SKM-1 treated with dmso at 0.1 percent for 144 hours (cell line): ENCODE measurements around the gene CEP68.
"Not testable (repeated sequence)": the region's sequence is repeated elsewhere in the genome, so short reads cannot be mapped to it uniquely, and the experiment has no call there.

Source experiments
- DNase-seq: peaks from one replicate; lab custom pipeline; 2025; ENCODE audit not compliant: unreplicated experiment; lab: John Stamatoyannopoulos, UW

CEP68 gene, protein sequence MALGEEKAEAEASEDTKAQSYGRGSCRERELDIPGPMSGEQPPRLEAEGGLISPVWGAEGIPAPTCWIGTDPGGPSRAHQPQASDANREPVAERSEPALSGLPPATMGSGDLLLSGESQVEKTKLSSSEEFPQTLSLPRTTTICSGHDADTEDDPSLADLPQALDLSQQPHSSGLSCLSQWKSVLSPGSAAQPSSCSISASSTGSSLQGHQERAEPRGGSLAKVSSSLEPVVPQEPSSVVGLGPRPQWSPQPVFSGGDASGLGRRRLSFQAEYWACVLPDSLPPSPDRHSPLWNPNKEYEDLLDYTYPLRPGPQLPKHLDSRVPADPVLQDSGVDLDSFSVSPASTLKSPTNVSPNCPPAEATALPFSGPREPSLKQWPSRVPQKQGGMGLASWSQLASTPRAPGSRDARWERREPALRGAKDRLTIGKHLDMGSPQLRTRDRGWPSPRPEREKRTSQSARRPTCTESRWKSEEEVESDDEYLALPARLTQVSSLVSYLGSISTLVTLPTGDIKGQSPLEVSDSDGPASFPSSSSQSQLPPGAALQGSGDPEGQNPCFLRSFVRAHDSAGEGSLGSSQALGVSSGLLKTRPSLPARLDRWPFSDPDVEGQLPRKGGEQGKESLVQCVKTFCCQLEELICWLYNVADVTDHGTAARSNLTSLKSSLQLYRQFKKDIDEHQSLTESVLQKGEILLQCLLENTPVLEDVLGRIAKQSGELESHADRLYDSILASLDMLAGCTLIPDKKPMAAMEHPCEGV

GRCh38 chr2:65056215-65057053 is at the start of gene CEP68:
Gene CEP68 (plus strand): TSS chr2:65056416. CDS start chr2:65069445, 13,029 bp downstream.
- DNase-seq = peak; percentile 96

GRCh38 chr2:65013776-65014175 is 42.4 kb upstream of the CEP68 start:
- DNase-seq = no peak

DNA sequence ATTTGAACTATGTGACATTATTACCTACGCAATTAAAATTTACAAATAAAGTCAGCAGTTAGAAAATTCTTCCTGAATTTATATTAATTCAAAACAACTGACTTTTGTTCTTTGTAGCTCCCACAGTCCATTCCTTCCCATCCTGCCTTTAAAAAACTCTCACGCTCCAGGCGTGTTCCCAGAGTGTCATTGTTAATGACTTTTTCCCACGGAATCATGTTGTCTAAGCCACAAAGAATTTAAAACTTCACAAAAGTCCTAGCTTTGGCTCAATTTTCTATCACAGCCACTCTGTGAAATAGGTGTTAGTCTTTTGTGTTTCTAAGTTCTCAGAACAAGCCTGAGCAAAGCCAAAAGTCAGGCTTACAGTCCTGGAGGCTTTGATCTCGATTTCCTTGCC is 40.5 kb upstream of the CEP68 start:
- no peak for DNase-seq

- DNase-seq = no peak
These were observed 39.4 kb upstream of the CEP68 start for GRCh38 chr2:65016789-65017188.

GRCh38 chr2:65017335-65017734 is 38.9 kb upstream of the CEP68 start:
- DNase-seq = peak; percentile 86

- DNase-seq = peak; percentile 93
These were observed 38.1 kb upstream of the CEP68 start for GRCh38 chr2:65018141-65018582.

DNA sequence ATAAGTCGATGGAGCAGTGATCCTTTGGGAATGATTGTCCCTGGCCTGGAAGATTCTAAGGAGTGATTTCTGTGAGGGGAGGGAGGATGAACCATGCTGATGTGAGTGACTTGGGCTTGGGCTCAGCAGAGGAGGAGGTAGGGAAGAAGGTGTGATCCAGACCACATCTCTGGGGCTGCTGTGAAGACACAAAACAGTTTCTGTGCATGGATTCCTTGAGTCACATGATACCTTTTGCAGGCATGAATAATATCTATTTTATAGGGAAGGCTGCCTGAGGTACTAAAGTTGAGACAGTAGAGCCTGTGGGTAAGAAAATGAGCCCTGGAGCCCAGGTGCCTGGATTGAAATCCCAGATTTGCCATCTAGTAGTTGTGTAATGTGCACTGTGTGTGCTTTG is 37.2 kb upstream of the CEP68 start:
- DNase-seq = no peak

DNA sequence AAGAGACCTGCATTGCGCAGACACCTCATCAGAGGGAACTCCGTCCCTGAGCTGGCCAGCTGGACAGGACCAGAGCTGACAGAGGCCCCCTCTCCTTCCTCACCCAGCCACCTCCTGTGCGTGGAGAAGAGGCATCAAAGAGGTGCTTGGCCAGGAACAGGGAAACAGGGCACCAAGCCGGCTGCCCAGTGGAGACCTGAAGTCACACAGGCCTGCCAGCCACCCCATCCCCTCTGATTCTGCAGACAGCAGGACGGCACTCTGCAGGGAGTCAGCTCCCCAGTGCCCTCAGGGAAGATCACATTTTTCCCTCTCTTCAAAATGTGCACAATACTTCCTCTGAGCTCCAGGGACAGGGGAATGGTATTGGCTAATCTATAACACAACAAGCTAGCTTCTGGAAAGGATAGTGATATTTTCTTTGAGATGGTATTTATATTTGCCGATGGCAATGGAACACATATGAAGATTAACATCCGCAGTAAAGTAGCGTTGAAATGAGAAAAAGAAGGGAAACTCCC is 36.5 kb upstream of the CEP68 start:
- no peak for DNase-seq

DNA sequence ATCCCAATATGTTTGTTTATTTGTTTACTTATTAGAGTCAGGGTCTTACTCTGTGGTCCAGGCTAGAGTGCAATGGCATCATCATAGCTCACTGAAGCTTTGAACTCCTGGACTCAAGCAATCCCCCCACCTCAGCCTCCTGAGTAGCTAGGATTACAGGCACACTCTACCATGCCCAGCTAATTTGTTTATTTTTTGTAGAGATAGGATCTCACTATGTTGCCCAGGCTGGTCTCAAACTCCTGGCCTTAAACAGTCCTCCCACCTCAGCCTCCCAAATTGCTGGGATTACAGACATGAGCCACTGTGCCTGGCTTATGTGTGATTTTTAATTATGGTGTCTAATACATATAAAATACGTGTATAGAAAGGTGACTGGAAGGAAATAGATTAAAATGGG is 36.0 kb upstream of the CEP68 start:
- not testable (repeated sequence) for DNase-seq

DNA sequence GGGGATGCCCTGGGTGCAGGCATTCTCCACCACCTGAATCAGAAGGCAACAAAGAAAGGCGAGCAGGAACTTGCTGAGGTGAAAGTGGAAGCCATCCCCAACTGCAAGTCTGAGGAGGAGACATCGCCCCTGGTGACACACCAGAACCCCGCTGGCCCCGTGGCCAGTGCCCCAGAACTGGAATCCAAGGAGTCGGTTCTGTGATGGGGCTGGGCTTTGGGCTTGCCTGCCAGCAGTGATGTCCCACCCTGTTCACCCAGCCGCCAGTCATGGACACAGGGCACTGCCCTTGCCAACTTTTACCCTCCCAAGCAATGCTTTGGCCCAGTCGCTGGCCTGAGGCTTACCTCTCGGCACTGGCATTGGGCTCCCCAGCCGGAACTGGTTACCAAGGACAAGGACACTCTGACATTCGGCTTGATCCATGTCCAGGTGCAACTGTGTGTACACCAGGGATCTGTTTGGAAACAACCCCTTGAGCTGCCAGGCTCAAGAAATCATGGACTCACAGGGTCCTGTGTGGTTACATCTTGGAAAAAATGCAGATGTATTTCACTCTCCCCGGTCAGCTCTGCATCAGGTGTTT is 35.2 kb upstream of the CEP68 start:
- no peak for DNase-seq

GRCh38 chr2:65021709-65022108 is 34.5 kb upstream of the CEP68 start:
- no peak for DNase-seq

- DNase-seq = no peak
These were observed 34.0 kb upstream of the CEP68 start for GRCh38 chr2:65022189-65022588.

DNA sequence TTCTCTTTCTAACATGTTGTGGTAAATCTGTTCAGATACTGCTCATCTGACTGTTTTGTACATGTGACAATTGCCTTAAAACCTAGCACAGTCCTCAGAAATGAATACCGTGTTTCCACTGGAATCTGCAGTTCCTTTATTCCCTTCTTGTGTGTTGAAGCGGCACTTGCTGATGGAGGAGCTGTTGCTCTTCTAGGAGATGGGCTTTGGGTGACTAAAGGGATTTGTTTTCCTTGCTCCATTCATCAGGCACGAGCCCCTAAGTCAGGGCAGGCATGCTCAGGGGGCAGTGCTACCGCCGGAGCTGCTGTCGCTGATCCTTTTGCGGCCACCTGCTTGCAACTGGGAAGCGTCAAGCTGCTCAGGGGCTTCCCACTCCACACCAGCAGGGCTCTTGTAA is 32.5 kb upstream of the CEP68 start:
- DNase-seq = no peak

- DNase-seq = no peak
These were observed 31.9 kb upstream of the CEP68 start for GRCh38 chr2:65024149-65024829.

- peak; percentile 44 for DNase-seq
These were observed 30.6 kb upstream of the CEP68 start for GRCh38 chr2:65025453-65026123.

- no peak for DNase-seq
These were observed 30.1 kb upstream of the CEP68 start for GRCh38 chr2:65026154-65026553.

GRCh38 chr2:65026704-65027464 is 29.3 kb upstream of the CEP68 start:
- DNase-seq = no peak

GRCh38 chr2:65027616-65028244 is 28.5 kb upstream of the CEP68 start:
- DNase-seq = no peak
